Measurements from ENCODE around the gene PCDH9. TPM values are rescaled to one million over a fixed set of nuclear protein-coding genes. Genes with fewer than 3 reads are reported as not detected.

The PCDH9 gene
- polyA plus RNA-seq, 1 of the 3 experiments (the other 2 are of a cell fraction): 1.3 TPM

DNA sequence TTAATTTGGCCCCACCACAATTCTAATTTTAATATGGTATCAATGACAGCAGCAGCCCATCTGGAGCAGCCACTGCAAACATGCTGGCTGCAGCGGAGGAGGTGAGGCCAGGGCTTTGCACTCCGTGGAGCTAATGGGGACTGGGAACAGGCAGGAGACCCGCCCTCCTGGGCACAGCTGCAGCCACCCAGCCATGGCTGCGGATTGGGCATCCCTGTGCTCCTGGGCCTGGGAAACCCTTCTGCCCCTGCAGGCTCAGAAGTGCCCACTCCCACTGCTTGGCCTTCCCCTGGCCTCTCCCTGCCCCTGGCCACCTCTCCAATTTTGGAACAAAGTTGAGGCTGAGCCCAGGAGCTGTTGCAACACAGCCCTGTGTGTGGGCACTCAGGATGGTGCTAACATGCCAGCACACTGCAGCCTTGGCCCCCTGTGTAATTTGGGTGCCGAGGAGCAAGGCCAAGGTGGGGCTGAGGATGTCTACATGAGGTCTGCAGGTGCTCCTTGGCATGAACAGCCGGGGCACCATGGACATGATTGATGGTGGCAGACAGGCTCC lies 123.6 kb downstream of the PCDH9 start:
- Histone ChIP-seq H2AFZ (ENCODE audit: low read depth) (no peak overlapping the region), H3K4me3 (ENCODE audit: low read depth in 2 of 2, low read length in 1 of 2) (no peak overlapping the region), H3K4me1 (ENCODE audit: control insufficient read depth in 1 of 2, insufficient read depth in 2 of 2, low read depth in 1 of 2, low read length in 1 of 2) (no peaks in the 10 kb centered on the region), H3K27me3 (ENCODE audit: insufficient read depth) (no peaks in the 10 kb centered on the region), H3K9ac (no peak overlapping the region), H3K79me2 (ENCODE audit: insufficient read depth) (no peaks in the 10 kb centered on the region), H3K4me2 (no peak overlapping the region), H3K9me3 (no peaks in the 10 kb centered on the region), H3K36me3 (replicated peaks in 1 of 2; ENCODE audit: control insufficient read depth in 1 of 2, insufficient read depth in 2 of 2, low read length in 1 of 2) (no peaks in the 10 kb centered on the region), H3F3A (replicated peaks; ENCODE audit: insufficient read depth) (no peaks in the 10 kb centered on the region), H4K20me1 (ENCODE audit: insufficient read depth) (no peaks in the 10 kb centered on the region), H3K9me2 (no peaks in the 10 kb centered on the region), H3K27ac (ENCODE audit: low read depth in 2 of 2, low read length in 1 of 2) (no peak overlapping the region)
- no peak for DNase-seq
- TF ChIP-seq RFX5 (IDR thresholded peaks at IDR 0.05; ENCODE audit: low read length): no peak
- TF ChIP-seq, protein P1, sequence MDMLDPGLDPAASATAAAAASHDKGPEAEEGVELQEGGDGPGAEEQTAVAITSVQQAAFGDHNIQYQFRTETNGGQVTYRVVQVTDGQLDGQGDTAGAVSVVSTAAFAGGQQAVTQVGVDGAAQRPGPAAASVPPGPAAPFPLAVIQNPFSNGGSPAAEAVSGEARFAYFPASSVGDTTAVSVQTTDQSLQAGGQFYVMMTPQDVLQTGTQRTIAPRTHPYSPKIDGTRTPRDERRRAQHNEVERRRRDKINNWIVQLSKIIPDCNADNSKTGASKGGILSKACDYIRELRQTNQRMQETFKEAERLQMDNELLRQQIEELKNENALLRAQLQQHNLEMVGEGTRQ (IDR thresholded peaks at IDR 0.05; ENCODE audit: borderline replicate concordance, low read depth, low read length): no peak
- TF ChIP-seq, protein P2, sequence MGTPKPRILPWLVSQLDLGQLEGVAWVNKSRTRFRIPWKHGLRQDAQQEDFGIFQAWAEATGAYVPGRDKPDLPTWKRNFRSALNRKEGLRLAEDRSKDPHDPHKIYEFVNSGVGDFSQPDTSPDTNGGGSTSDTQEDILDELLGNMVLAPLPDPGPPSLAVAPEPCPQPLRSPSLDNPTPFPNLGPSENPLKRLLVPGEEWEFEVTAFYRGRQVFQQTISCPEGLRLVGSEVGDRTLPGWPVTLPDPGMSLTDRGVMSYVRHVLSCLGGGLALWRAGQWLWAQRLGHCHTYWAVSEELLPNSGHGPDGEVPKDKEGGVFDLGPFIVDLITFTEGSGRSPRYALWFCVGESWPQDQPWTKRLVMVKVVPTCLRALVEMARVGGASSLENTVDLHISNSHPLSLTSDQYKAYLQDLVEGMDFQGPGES (IDR thresholded peaks at IDR 0.05; ENCODE audit: low read depth, low read length): no peak
- no peak for TF ChIP-seq ZBTB33 (IDR thresholded peaks at IDR 0.05; ENCODE audit: borderline replicate concordance, low read depth)
- no peak for TF ChIP-seq CHD2 (IDR thresholded peaks at IDR 0.05; ENCODE audit: low read length, partially characterized antibody)
- TF ChIP-seq MXI1 (IDR thresholded peaks at IDR 0.05; ENCODE audit: low read depth, low read length): no peak
- TF ChIP-seq FOXM1 (IDR thresholded peaks at IDR 0.05; ENCODE audit: low read depth): no peak
- TF ChIP-seq RCOR1 (IDR thresholded peaks at IDR 0.05; ENCODE audit: low read length): no peak
- TF ChIP-seq NFIC (IDR thresholded peaks at IDR 0.05; ENCODE audit: borderline replicate concordance): no peak
- TF ChIP-seq, protein P3, sequence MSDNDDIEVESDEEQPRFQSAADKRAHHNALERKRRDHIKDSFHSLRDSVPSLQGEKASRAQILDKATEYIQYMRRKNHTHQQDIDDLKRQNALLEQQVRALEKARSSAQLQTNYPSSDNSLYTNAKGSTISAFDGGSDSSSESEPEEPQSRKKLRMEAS (IDR thresholded peaks at IDR 0.05; ENCODE audit: low read depth): no peak
- no peak for TF ChIP-seq ELF1 (IDR thresholded peaks at IDR 0.05)
- no peak for TF ChIP-seq JUND (IDR thresholded peaks at IDR 0.05)
- no peak for TF ChIP-seq GATA2 (CRISPR knock-in tag; IDR thresholded peaks at IDR 0.05)
- no peak for TF ChIP-seq RAD21 (IDR thresholded peaks at IDR 0.05; ENCODE audit: low read length)
- no peak for TF ChIP-seq FOSL2 (IDR thresholded peaks at IDR 0.05; ENCODE audit: borderline replicate concordance, low read depth)
- TF ChIP-seq USF1 (IDR thresholded peaks at IDR 0.05; ENCODE audit: borderline replicate concordance, low read depth): no peak
- no peak for TF ChIP-seq SMC3 (IDR thresholded peaks at IDR 0.05; ENCODE audit: low read depth, low read length)
- TF ChIP-seq GABPA (IDR thresholded peaks at IDR 0.05; ENCODE audit: low read depth): no peak
- no peak for TF ChIP-seq TCF12 (IDR thresholded peaks at IDR 0.05)
- ChIA-PET CTCF (no interaction called here), POLR2A (no interaction called here)
- whole genome bisulfite sequencing (ENCODE audit: low lambda C conversion rate): 100% methylated on average over 1 of the region's 6 CpGs

All from SK-N-SH (cell line).